Stimulated activated CD4-positive, alpha-beta T cell treated with anti-CD3 and anti-CD28 coated beads, Interleukin-15, amount 100 ng/mL, for 1 hour (primary cell): ENCODE measurements around the gene GABBR2.

Source experiments
- DNase-seq, 2 donors: peaks; one replicate each; pipeline ENCODE4 v3.0.0-alpha.2; 2020; ENCODE audit warnings: low read depth in 1 of 2, low spot score in 1 of 2

The GABBR2 gene

DNA sequence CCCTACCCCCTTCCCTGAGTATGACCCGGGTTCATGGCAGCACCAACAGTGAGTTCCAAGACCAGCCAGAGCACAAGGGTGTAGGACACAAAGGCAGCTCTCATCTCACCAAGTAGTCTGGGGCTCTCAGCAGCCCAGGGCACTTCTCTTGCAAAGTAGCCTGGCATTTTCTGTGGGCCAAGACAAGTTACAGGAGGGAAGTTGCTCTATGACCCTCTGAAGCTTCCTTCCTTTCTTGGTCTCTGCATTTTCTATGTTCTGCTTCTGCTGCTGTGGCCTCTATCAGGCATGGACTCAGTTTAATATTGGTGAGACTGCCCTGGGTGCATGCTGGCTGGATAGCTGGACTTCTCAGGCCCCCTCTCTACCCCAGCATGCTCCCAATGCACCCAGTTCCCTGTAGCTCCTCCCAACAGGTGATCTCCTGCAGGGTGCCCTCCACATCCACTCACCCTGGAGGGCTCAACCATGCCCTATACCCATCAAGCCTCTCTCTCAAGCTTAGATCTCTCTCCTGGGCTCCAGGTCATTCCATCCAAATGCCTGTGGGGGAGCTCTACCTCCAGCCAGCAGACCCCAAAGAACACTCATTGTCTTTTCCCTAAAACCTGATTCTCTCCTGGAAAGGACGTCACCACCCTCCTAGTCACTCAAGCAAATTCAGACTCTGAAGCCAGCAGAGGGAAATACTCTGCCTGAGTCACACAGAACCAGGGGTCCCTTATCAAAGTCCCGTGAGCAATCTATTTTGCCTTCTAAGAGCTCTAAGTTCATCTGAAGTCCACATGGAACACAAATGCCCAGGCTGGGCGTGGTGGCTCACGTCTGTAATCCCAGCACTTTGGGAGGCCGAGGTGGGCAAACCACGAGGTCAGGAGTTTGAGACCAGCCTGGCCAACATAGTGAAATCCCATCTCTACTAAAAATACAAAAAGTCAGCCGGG, 467.1 kb downstream of the GABBR2 start:
- DNase-seq = no peak

DNA sequence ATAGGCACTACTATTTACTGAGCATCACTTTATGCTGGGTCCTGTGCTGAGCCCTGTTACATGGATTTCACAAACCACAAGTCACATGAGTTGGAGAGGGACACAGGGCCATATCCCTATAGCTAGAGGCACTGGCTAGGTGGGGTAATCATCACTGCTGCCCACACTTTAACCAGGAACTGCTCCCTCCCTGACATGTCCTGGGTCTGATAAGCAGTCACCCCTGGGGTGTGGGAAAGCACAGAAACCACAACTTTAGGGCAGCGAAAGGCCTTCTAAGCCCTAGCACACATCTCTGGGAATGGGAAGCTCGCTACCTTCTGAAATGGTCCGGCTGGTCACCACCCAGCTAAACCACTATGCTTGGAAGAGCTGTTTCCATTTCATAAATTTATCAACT, 468.3 kb downstream of the GABBR2 start:
- no peak for DNase-seq
